GM12878 (cell line): ENCODE results near the gene IL17RA. TPM values are rescaled to one million over a fixed set of nuclear protein-coding genes. Genes with fewer than 3 reads are reported as not detected.

Experiments used
- ATAC-seq: fragments of 200-7000 bp; cut with Tn5 transposase; 3 replicates; pipeline ENCODE4 v1.9.1; 2020; ENCODE audit warnings: mild to moderate bottlenecking, moderate library complexity
- BruUV-seq: library from RNA; stranded (reverse); fragments of 400-500 nt; replicated peaks from 2 replicates; lab custom pipeline; 2021; lab: Mats Ljungman, UMichigan
- CTCF ChIA-PET: fragments of 300-600 bp; sonication (Branson Sonifier 250); formaldehyde crosslinking; extraction: SDS; loops from one replicate; lab custom pipeline; 2021; ENCODE audit warnings: inconsistent platforms; lab: Yijun Ruan, JAX
- POLR2A ChIA-PET: fragments of 350-600 bp; formaldehyde crosslinking; extraction: SDS; loops from one replicate; lab custom pipeline; 2021; ENCODE audit warnings: inconsistent platforms; lab: Charles Lee
- RAD21 ChIA-PET: fragments of 300-600 bp; sonication (Branson Sonifier 250); formaldehyde crosslinking; loops from one replicate; lab custom pipeline; 2023; ENCODE audit warnings: antibody characterized with exemption; ENCODE audit not compliant: unreplicated experiment; lab: Charles Lee
- SMC1A ChIA-PET: fragments of 300-600 bp; sonication (Branson Sonifier 250); formaldehyde crosslinking; loops from one replicate; lab custom pipeline; 2023; ENCODE audit not compliant: unreplicated experiment, uncharacterized antibody; lab: Charles Lee
- DNase-seq: peaks from one replicate; pipeline ENCODE4 v3.0.0-alpha.2; 2011; ENCODE audit warnings: low read depth, low spot score
- FAIRE-seq: peaks from 3 replicates; lab custom pipeline; 2011; peaks lifted over from hg19 to GRCh38; lab: Jason Lieb, UNC
- H2AFZ ChIP-seq: 2 replicates; pipeline ENCODE4 v1.6.0; 2011; ENCODE audit warnings: low read depth, low read length, control low read depth; ENCODE audit not compliant: control insufficient read depth
- H3K27ac ChIP-seq: 2 replicates; pipeline ENCODE4 v1.5.1; 2011; ENCODE audit warnings: control low read depth; ENCODE audit not compliant: control insufficient read depth, insufficient read depth
- H3K27me3 ChIP-seq, 2 experiments: replicated peaks in 1 of 2; 2 replicates each; pipeline versions ENCODE4 v1.6.0 to v1.6.1; 2011; ENCODE audit warnings: low read length in 1 of 2; ENCODE audit not compliant: control insufficient read depth in 2 of 2, insufficient read depth in 2 of 2
- H3K36me3 ChIP-seq, 2 experiments: 2 replicates each; pipeline ENCODE4 v1.5.1; 2011; ENCODE audit warnings: low read length in 1 of 2; ENCODE audit not compliant: control insufficient read depth in 2 of 2, insufficient read depth in 2 of 2
- H3K4me1 ChIP-seq: 2 replicates; pipeline ENCODE4 v1.6.1; 2011; ENCODE audit warnings: mild to moderate bottlenecking, low read length, moderate library complexity, mixed read lengths; ENCODE audit not compliant: control insufficient read depth, insufficient read depth
- H3K4me2 ChIP-seq: 2 replicates; pipeline ENCODE4 v1.6.0; 2011; ENCODE audit warnings: control low read depth; ENCODE audit not compliant: control insufficient read depth, insufficient read depth
- H3K4me3 ChIP-seq: fragments of 200-600 bp; sonication (generic); 2 replicates; pipeline ENCODE4 v1.5.1; 2016
- H3K79me2 ChIP-seq: 2 replicates; pipeline ENCODE4 v1.6.0; 2011; ENCODE audit warnings: low read length; ENCODE audit not compliant: control insufficient read depth, insufficient read depth
- H3K9ac ChIP-seq: 2 replicates; pipeline ENCODE4 v1.8.0; 2011; ENCODE audit warnings: low read length, control low read depth, mixed read lengths; ENCODE audit not compliant: control insufficient read depth, insufficient read depth
- H3K9me3 ChIP-seq: replicated peaks from 3 replicates; pipeline ENCODE4 v1.5.1; 2011; ENCODE audit warnings: mild to moderate bottlenecking, low read length; ENCODE audit not compliant: control insufficient read depth, insufficient read depth
- H4K20me1 ChIP-seq: 2 replicates; pipeline ENCODE4 v1.6.0; 2011; ENCODE audit not compliant: control insufficient read depth, insufficient read depth
- CHD2 ChIP-seq: IDR thresholded peaks from 2 replicates; pipeline ENCODE4 v1.6.1; 2011; ENCODE audit warnings: low read depth, low read length, improper control_type of control experiment, borderline replicate concordance
- CREB1 ChIP-seq: IDR thresholded peaks from 2 replicates; pipeline ENCODE4 v1.6.1; 2012; ENCODE audit warnings: low read depth, mild to moderate bottlenecking, inconsistent platforms
- CREM ChIP-seq: IDR thresholded peaks from 2 replicates; pipeline ENCODE4 v1.6.1; 2014; ENCODE audit warnings: antibody characterized with exemption, low read depth
- NR2F1 ChIP-seq: fragments of 450-650 bp; conservative IDR thresholded peaks from 2 replicates; pipeline ENCODE4 v1.6.1; 2017; ENCODE audit warnings: mild to moderate bottlenecking
- POLR2A ChIP-seq: IDR thresholded peaks from 2 replicates; pipeline ENCODE4 v1.6.1; 2011; ENCODE audit warnings: low read depth, mild to moderate bottlenecking, low read length
- TCF12 ChIP-seq: IDR thresholded peaks from 2 replicates; pipeline ENCODE4 v1.6.1; 2011; ENCODE audit warnings: low read depth, mild to moderate bottlenecking, low read length
- ZNF217 ChIP-seq: fragments of 450-650 bp; IDR thresholded peaks from 2 replicates; pipeline ENCODE4 v1.6.1; 2017; ENCODE audit warnings: antibody characterized with exemption, mild to moderate bottlenecking
- ZNF274 ChIP-seq: IDR thresholded peaks from one replicate; pipeline ENCODE4 v1.8.0; 2011; ENCODE audit not compliant: insufficient read length, insufficient read depth
- ZNF687 ChIP-seq: fragments of 450-650 bp; IDR thresholded peaks from 2 replicates; pipeline ENCODE4 v1.6.1; 2017; ENCODE audit warnings: mild to moderate bottlenecking, moderate library complexity
- WGBS: methylation state at CpG from one replicate; pipeline ENCODE4 v1.1.6; 2016; ENCODE audit warnings: low lambda C conversion rate; ENCODE audit not compliant: insufficient replicate concordance, insufficient coverage; ENCODE audit errors: missing lambda C conversion rate; 5-methylcytosine and 5-hydroxymethylcytosine counted together
- in situ Hi-C: fragments of 300-500 bp; cut with MboI; formaldehyde crosslinking; loops from 9 replicates; pipeline ENCODE4 v1.14.3; 2018; ENCODE audit warnings: mixed read lengths
- intact Hi-C: fragments of 100-400 bp; cut with micrococcal nuclease; formaldehyde crosslinking; loops from one replicate; pipeline ENCODE4 v1.14.2; 2022; ENCODE audit not compliant: unreplicated experiment
- polyA plus RNA-seq, 11 experiments: library from polyadenylated mRNA; depleted of rRNA in 4 of 11; unstranded in 6 of 11; stranded (reverse) in 5 of 11; fragments of >200 nt; fragmentation: Nextera tagmentation in 4 of 11; fragmentation: Illumina TruSeq in 1 of 11; extraction: Ambion mirVana in 4 of 11; extraction: Trizol in 1 of 11; gene quantifications; 1 replicate in 1 of 11; 2 replicates in 10 of 11; pipeline versions ENCODE4 v1.2.1 to v1.2.3, GENCODE V29; 2011 to 2016; ENCODE audit warnings: inconsistent platforms in 2 of 11, missing spikeins in 2 of 11, low read depth in 1 of 11
- total RNA-seq, 4 experiments: library from RNA; depleted of rRNA in 3 of 4; stranded (reverse); fragments of >200 nt in 3 of 4; fragmentation: Illumina TruSeq in 1 of 4; extraction: Trizol in 1 of 4; gene quantifications; 2 replicates each; pipeline versions ENCODE4 v1.2.1 to v1.2.3, GENCODE V29; 2013 to 2021
- TF ChIP-seq, protein P1 (sequence below): IDR thresholded peaks from 2 replicates; pipeline ENCODE4 v1.6.1; 2012; ENCODE audit warnings: mild to moderate bottlenecking, low read depth, low read length
- TF ChIP-seq, protein P2 (sequence below): fragments of 450-650 bp; IDR thresholded peaks from 2 replicates; pipeline ENCODE4 v1.6.1; 2017; ENCODE audit warnings: mild to moderate bottlenecking

Gene IL17RA
- total and polyA plus RNA-seq, 10 of the 15 experiments (the other 5 are each of a cell fraction or from before 2014, with no cell fraction given) = 0.71 to 10.2 (median 4.2) TPM

DNA sequence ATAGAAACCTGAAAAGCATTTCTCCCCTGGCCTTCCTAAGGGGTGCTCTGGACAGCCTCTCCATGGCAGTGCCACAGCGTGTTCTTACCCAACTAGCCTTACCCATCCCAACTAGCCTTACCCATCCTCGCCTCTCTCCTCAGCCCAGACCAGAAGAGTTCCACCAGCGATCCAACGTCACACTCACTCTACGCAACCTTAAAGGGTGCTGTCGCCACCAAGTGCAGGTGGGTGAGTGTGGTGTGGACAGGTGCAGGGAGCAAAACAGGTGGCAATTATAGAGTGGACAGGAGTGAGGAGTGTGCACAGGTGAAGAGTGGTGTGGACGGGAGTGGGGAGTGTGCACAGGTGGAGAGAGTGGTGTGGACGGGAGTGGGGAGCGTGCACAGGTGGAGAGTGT lies 18.6 kb downstream of the IL17RA start:
- FAIRE-seq = no peak
- no peak for DNase-seq
- Histone ChIP-seq H3K4me1 (peaks cover 6% of the 10 kb centered on the region), H4K20me1 (no peaks in the 10 kb centered on the region), H3K27ac (no peak overlapping the region), H3K4me2 (no peak overlapping the region), H3K9ac (no peak overlapping the region), H3K4me3 (no peak overlapping the region), H3K27me3 (no peaks in the 10 kb centered on the region), H3K79me2 (no peaks in the 10 kb centered on the region), H3K36me3 (peaks cover 20 to 23% of the 10 kb centered on the region in 2 experiments), H3K9me3 (no peaks in the 10 kb centered on the region), H2AFZ (no peak overlapping the region)
- no peak for ATAC-seq
- TF ChIP-seq ZNF687 (no peak), ZNF217 (no peak), CHD2 (no peak), ZNF274 (no peak), TCF12 (no peak), CREM (no peak), CREB1 (no peak), NR2F1 (no peak), POLR2A (no peak)
- TF ChIP-seq, protein P1, sequence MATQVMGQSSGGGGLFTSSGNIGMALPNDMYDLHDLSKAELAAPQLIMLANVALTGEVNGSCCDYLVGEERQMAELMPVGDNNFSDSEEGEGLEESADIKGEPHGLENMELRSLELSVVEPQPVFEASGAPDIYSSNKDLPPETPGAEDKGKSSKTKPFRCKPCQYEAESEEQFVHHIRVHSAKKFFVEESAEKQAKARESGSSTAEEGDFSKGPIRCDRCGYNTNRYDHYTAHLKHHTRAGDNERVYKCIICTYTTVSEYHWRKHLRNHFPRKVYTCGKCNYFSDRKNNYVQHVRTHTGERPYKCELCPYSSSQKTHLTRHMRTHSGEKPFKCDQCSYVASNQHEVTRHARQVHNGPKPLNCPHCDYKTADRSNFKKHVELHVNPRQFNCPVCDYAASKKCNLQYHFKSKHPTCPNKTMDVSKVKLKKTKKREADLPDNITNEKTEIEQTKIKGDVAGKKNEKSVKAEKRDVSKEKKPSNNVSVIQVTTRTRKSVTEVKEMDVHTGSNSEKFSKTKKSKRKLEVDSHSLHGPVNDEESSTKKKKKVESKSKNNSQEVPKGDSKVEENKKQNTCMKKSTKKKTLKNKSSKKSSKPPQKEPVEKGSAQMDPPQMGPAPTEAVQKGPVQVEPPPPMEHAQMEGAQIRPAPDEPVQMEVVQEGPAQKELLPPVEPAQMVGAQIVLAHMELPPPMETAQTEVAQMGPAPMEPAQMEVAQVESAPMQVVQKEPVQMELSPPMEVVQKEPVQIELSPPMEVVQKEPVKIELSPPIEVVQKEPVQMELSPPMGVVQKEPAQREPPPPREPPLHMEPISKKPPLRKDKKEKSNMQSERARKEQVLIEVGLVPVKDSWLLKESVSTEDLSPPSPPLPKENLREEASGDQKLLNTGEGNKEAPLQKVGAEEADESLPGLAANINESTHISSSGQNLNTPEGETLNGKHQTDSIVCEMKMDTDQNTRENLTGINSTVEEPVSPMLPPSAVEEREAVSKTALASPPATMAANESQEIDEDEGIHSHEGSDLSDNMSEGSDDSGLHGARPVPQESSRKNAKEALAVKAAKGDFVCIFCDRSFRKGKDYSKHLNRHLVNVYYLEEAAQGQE = no peak
- TF ChIP-seq, protein P2, sequence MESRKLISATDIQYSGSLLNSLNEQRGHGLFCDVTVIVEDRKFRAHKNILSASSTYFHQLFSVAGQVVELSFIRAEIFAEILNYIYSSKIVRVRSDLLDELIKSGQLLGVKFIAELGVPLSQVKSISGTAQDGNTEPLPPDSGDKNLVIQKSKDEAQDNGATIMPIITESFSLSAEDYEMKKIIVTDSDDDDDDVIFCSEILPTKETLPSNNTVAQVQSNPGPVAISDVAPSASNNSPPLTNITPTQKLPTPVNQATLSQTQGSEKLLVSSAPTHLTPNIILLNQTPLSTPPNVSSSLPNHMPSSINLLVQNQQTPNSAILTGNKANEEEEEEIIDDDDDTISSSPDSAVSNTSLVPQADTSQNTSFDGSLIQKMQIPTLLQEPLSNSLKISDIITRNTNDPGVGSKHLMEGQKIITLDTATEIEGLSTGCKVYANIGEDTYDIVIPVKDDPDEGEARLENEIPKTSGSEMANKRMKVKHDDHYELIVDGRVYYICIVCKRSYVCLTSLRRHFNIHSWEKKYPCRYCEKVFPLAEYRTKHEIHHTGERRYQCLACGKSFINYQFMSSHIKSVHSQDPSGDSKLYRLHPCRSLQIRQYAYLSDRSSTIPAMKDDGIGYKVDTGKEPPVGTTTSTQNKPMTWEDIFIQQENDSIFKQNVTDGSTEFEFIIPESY = no peak
- ChIA-PET SMC1A (no interaction called here), RAD21 (no interaction called here), POLR2A (no interaction called here), CTCF (no interaction called here)
- 97% methylated on average over 9 of the region's 9 CpGs for WGBS
- intact Hi-C loops (no loop called here), in situ Hi-C loops (no loop called here)
- BruUV-seq = no TSS peak
